Nephron (organoid): ENCODE data around the gene PIBF1.

Source experiments
- H3K27ac Mint-ChIP-seq, 3 experiments: 2 replicates each; pipeline ENCODE4 v1.8.0; 2020; ENCODE audit warnings: mixed read lengths in 3 of 3, mild to moderate bottlenecking in 2 of 3, moderate library complexity in 1 of 3
- H3K27me3 Mint-ChIP-seq: 2 replicates; pipeline ENCODE4 v1.8.0; 2021; ENCODE audit warnings: low read depth, mild to moderate bottlenecking, moderate library complexity, mixed read lengths
- H3K36me3 Mint-ChIP-seq: 2 replicates; pipeline ENCODE4 v1.8.0; 2020; ENCODE audit warnings: low read depth, mixed read lengths
- H3K4me1 Mint-ChIP-seq: 2 replicates; pipeline ENCODE4 v1.8.0; 2020; ENCODE audit warnings: mixed read lengths
- H3K4me3 Mint-ChIP-seq, 3 experiments: 2 replicates each; pipeline ENCODE4 v1.8.0; 2020; ENCODE audit warnings: mild to moderate bottlenecking in 3 of 3, mixed read lengths in 3 of 3, moderate library complexity in 2 of 3
- H3K9me3 Mint-ChIP-seq: 2 replicates; pipeline ENCODE4 v1.8.0; 2020; ENCODE audit warnings: mixed read lengths
- TF ChIP-seq, protein P1 (sequence below), 3 experiments: fragments of 200-600 bp; sonication (generic); IDR thresholded peaks; one replicate each; pipeline ENCODE4 v1.5.0; 2021; ENCODE audit warnings: antibody characterized with exemption in 3 of 3; ENCODE audit not compliant: unreplicated experiment in 3 of 3

PIBF1 gene

GRCh38 chr13:73055813-73056564 lies 274.1 kb downstream of the PIBF1 start:
- H3K4me1 Mint-ChIP-seq = peaks cover 30% of the 10 kb centered on the region
- H3K36me3 Mint-ChIP-seq = no peaks in the 10 kb centered on the region
- H3K27ac Mint-ChIP-seq = peak overlapping the region in 2 of 3 experiments; percentile 16 to 56
- H3K27me3 Mint-ChIP-seq = peaks cover 52% of the 10 kb centered on the region
- peak overlapping the region in 2 of 3 experiments; percentile 6 to 15 for H3K4me3 Mint-ChIP-seq
- H3K9me3 Mint-ChIP-seq = no peaks in the 10 kb centered on the region
- TF ChIP-seq, protein P1, sequence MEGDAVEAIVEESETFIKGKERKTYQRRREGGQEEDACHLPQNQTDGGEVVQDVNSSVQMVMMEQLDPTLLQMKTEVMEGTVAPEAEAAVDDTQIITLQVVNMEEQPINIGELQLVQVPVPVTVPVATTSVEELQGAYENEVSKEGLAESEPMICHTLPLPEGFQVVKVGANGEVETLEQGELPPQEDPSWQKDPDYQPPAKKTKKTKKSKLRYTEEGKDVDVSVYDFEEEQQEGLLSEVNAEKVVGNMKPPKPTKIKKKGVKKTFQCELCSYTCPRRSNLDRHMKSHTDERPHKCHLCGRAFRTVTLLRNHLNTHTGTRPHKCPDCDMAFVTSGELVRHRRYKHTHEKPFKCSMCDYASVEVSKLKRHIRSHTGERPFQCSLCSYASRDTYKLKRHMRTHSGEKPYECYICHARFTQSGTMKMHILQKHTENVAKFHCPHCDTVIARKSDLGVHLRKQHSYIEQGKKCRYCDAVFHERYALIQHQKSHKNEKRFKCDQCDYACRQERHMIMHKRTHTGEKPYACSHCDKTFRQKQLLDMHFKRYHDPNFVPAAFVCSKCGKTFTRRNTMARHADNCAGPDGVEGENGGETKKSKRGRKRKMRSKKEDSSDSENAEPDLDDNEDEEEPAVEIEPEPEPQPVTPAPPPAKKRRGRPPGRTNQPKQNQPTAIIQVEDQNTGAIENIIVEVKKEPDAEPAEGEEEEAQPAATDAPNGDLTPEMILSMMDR (IDR thresholded peaks at IDR 0.05; ENCODE audit: unreplicated experiment in 3 of 3) = no peak

DNA sequence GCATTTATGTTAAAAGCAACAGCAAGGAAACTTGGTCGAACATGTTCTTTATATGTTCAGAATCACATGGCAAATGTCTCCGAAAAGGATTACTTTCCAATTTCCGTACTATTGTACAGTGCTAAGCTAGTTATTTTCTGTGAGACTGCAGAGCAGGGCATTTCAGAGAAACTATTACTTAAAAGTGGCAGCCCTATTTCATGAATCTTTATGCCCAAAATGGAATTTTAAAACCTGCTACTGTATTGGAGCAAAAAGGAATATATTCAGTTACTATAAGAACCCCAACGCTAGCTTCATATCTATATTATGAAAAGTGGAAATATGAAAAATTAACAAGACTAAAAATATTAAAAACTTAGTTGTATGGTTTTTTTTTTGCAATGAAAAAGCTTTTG lies 274.6 kb downstream of the PIBF1 start:
- TF ChIP-seq, protein P1 (IDR thresholded peaks at IDR 0.05; ENCODE audit: unreplicated experiment in 3 of 3) = no peak
- H3K27me3 Mint-ChIP-seq = peaks cover 47% of the 10 kb centered on the region
- no peaks in the 10 kb centered on the region for H3K9me3 Mint-ChIP-seq
- H3K4me3 Mint-ChIP-seq = no peak overlapping the region
- H3K27ac Mint-ChIP-seq = no peak overlapping the region
- H3K4me1 Mint-ChIP-seq = peaks cover 35% of the 10 kb centered on the region
- no peaks in the 10 kb centered on the region for H3K36me3 Mint-ChIP-seq

GRCh38 chr13:73057284-73058063 lies 275.5 kb downstream of the PIBF1 start:
- peak overlapping the region in 1 of 3 experiments; percentile 27 for H3K27ac Mint-ChIP-seq
- no peaks in the 10 kb centered on the region for H3K9me3 Mint-ChIP-seq
- TF ChIP-seq, protein P1 (IDR thresholded peaks at IDR 0.05; ENCODE audit: unreplicated experiment in 3 of 3) = no peak
- peaks cover 55% of the 10 kb centered on the region for H3K27me3 Mint-ChIP-seq
- peak overlapping the region; percentile 88 to 92 (median 90) for H3K4me3 Mint-ChIP-seq
- H3K36me3 Mint-ChIP-seq = peaks cover 5% of the 10 kb centered on the region
- peaks cover 44% of the 10 kb centered on the region for H3K4me1 Mint-ChIP-seq

GRCh38 chr13:73058064-73058313 lies 276.1 kb downstream of the PIBF1 start:
- Mint-ChIP-seq H3K4me3 (peak overlapping the region; percentile 88 to 92 (median 90)), H3K36me3 (peaks cover 5% of the 10 kb centered on the region), H3K9me3 (no peaks in the 10 kb centered on the region), H3K27ac (peak overlapping the region; percentile 27 to 93 (median 80)), H3K4me1 (peaks cover 49% of the 10 kb centered on the region), H3K27me3 (peaks cover 57% of the 10 kb centered on the region)
- TF ChIP-seq, protein P1 (IDR thresholded peaks at IDR 0.05; ENCODE audit: unreplicated experiment in 3 of 3) = no peak

- Mint-ChIP-seq H3K4me3 (peak overlapping the region; percentile 88 to 92 (median 90)), H3K27ac (peak overlapping the region; percentile 27 to 93 (median 80)), H3K4me1 (peaks cover 52% of the 10 kb centered on the region), H3K36me3 (peaks cover 5% of the 10 kb centered on the region), H3K27me3 (peaks cover 57% of the 10 kb centered on the region), H3K9me3 (no peaks in the 10 kb centered on the region)
- TF ChIP-seq, protein P1 (IDR thresholded peaks at IDR 0.05; ENCODE audit: unreplicated experiment in 3 of 3) = no peak
Observed at GRCh38 chr13:73058432-73058735, 276.5 kb downstream of the PIBF1 start.
